Measurements from ENCODE around the gene STIMATE.

Gene STIMATE

DNA sequence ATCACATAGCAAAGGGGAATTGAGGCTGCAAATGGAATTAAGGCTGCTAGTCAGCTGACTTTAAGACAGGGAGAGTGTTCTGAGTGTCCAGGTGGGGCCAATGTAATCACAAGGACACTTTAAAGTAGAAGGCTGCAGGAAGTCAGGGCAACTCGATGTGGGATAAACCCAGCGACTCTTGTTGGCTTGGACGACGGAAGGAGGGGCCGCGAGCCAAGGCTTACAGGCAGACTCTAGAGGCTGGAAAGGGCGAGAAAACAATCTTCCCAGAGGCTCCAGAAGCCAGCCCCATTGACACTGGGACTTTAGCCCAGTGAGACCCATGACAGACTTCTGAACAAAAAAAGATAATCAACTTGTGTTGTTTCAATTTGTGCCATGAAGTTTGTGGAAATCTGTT, 49.6 kb downstream of the STIMATE start:
- H3K27ac ChIP-seq, result no peak overlapping the region
- CTCF ChIA-PET, result no interaction called here
- no peak for TF ChIP-seq CTCF (conservative IDR thresholded peaks at IDR 0.05; ENCODE audit: low read depth)
- DNase-seq (ENCODE audit: low spot score), result no peak
- POLR2A ChIA-PET (ENCODE audit: low non-redundant PET), result no interaction called here

DNA sequence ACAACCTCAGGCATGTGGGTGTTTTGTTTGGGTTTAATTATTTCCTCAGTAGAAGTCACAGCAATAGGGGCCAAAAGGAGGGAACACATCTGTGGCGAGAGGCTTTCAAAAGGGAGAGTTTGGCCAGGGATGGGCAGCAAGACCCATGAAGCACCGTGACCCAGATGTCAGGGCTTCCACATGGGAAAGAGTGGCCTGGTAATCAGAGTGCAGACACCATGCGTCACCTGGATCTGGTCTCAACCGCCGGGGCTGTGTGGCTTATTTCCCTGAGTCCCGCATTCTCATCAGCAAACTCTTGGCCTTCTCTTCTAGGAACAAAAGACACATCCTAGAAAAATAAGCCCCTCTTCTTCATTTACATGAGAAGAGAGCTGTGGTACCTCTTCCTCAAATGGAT, 50.1 kb downstream of the STIMATE start:
- no peak for TF ChIP-seq CTCF (conservative IDR thresholded peaks at IDR 0.05; ENCODE audit: low read depth)
- CTCF ChIA-PET, result no interaction called here
- DNase-seq (ENCODE audit: low spot score), result no peak
- POLR2A ChIA-PET (ENCODE audit: low non-redundant PET), result no interaction called here
- no peak overlapping the region for H3K27ac ChIP-seq

GRCh38 chr3:52846432-52846965, 50.8 kb downstream of the STIMATE start:
- CTCF ChIA-PET, result interaction anchor here (0.6 to 1.1 kb wide), 3 partner anchors 9 to 228 kb away, joined by 3 read pairs; no protein-coding TSS in a partner anchor
- H3K27ac ChIP-seq, result no peak overlapping the region
- no peak for DNase-seq (ENCODE audit: low spot score)
- TF ChIP-seq CTCF (conservative IDR thresholded peaks at IDR 0.05; ENCODE audit: low read depth), result no peak
- POLR2A ChIA-PET (ENCODE audit: low non-redundant PET), result no interaction called here

GRCh38 chr3:52845691-52846431, 51.5 kb downstream of the STIMATE start:
- no peak overlapping the region for H3K27ac ChIP-seq
- CTCF ChIA-PET, result interaction anchor here (0.6 to 1.1 kb wide), 4 partner anchors 9 to 228 kb away, joined by 3 read pairs; no protein-coding TSS in a partner anchor
- POLR2A ChIA-PET (ENCODE audit: low non-redundant PET), result no interaction called here
- DNase-seq (ENCODE audit: low spot score), result no peak
- peak; percentile 25; the same call in 1 of the 2 replicates for TF ChIP-seq CTCF (conservative IDR thresholded peaks at IDR 0.05; ENCODE audit: low read depth)

DNA sequence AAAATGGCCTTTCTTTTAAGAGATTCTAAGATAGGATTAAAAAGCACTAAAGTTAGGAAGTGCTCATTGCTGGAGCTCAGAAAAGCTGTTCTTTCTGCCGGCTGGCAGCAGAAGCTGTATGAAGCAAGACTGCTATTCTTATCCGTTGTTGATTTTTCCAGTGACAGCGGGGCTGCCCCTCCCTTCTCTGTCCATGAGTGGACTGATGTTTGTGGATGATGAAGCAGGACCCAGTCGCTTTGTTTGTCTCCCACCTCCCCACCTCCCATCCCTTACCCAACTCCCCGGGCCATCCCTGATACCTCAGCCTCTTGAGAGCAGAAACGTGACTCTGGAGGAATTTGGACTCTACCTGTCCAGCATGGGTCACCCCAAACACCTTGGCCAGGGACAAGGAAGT, 52.2 kb downstream of the STIMATE start:
- CTCF ChIA-PET, result interaction anchor here (0.6 to 1.1 kb wide), 2 partner anchors 8 to 166 kb away, joined by 3 read pairs; no protein-coding TSS in a partner anchor
- H3K27ac ChIP-seq, result no peak overlapping the region
- DNase-seq (ENCODE audit: low spot score), result no peak
- POLR2A ChIA-PET (ENCODE audit: low non-redundant PET), result no interaction called here
- TF ChIP-seq CTCF (conservative IDR thresholded peaks at IDR 0.05; ENCODE audit: low read depth), result no peak

- ChIA-PET POLR2A (ENCODE audit: low non-redundant PET) (no interaction called here), CTCF (no interaction called here)
- TF ChIP-seq CTCF (conservative IDR thresholded peaks at IDR 0.05; ENCODE audit: low read depth), result no peak
- DNase-seq (ENCODE audit: low spot score), result no peak
- H3K27ac ChIP-seq, result no peak overlapping the region
Observed at GRCh38 chr3:52844290-52844975, 52.9 kb downstream of the STIMATE start.

All from RWPE1 (cell line).